ENCODE measurements around the gene SLC25A6. TPM values are rescaled to one million over a fixed set of nuclear protein-coding genes. Genes with fewer than 3 reads are reported as not detected.

SLC25A6 gene
- total RNA-seq, 1 experiment from 2014 or later, result 178 TPM

GRCh38 chrX:1416327-1416784 lies 24.4 kb upstream of the SLC25A6 start:
- Histone ChIP-seq H3K79me2 (ENCODE audit: low read depth) (no peaks in the 10 kb centered on the region), H3K27ac (no peak overlapping the region), H3K4me3 (no peak overlapping the region), H3K27me3 (ENCODE audit: insufficient read depth, low read depth) (no peaks in the 10 kb centered on the region), H3K36me3 (ENCODE audit: low read depth) (0 out of 2 replicates have a peak, but pooled peaks cover 1% of the 10 kb centered on the region), H3K4me1 (replicated peaks; ENCODE audit: insufficient read depth) (no peaks in the 10 kb centered on the region), H3F3A (ENCODE audit: insufficient read depth, low read depth) (peaks cover 24% of the 10 kb centered on the region; the same call in 1 of the 2 replicates), H2AFZ (no peak overlapping the region), H3K4me2 (no peak overlapping the region), H3K9me3 (ENCODE audit: insufficient read depth, low read depth) (no peaks in the 10 kb centered on the region), H3K9me2 (ENCODE audit: insufficient read depth) (no peaks in the 10 kb centered on the region), H4K20me1 (ENCODE audit: insufficient read depth) (no peaks in the 10 kb centered on the region)
- no peak for TF ChIP-seq CTCF (conservative IDR thresholded peaks at IDR 0.05)
- TF ChIP-seq EZH2 (IDR thresholded peaks at IDR 0.05; ENCODE audit: low read depth), result no peak
- BruUV-seq (replicated peaks), result no TSS peak
- DNase-seq, result no peak
- intact Hi-C loops (cut with micrococcal nuclease; ENCODE audit: unreplicated experiment), result no loop called here
- ChIA-PET CTCF (no interaction called here), POLR2A (ENCODE audit: unreplicated experiment) (no interaction called here)

GRCh38 chrX:1412551-1413161 lies 20.7 kb upstream of the SLC25A6 start:
- ChIA-PET POLR2A (ENCODE audit: unreplicated experiment) (no interaction called here), CTCF (no interaction called here)
- BruUV-seq (replicated peaks), result no TSS peak
- H3K27ac ChIP-seq, result no peak overlapping the region
- peaks cover 3% of the 10 kb centered on the region; the same call in 1 of the 2 replicates for H3F3A ChIP-seq (ENCODE audit: insufficient read depth, low read depth)
- no peaks in the 10 kb centered on the region for H3K9me3 ChIP-seq (ENCODE audit: insufficient read depth, low read depth)
- no peak for TF ChIP-seq CTCF (conservative IDR thresholded peaks at IDR 0.05)
- no peak overlapping the region for H2AFZ ChIP-seq
- intact Hi-C loops (cut with micrococcal nuclease; ENCODE audit: unreplicated experiment), result no loop called here
- H3K4me3 ChIP-seq, result no peak overlapping the region
- H3K79me2 ChIP-seq (ENCODE audit: low read depth), result no peaks in the 10 kb centered on the region
- H3K9me2 ChIP-seq (ENCODE audit: insufficient read depth), result no peaks in the 10 kb centered on the region
- H3K27me3 ChIP-seq (ENCODE audit: insufficient read depth, low read depth), result no peaks in the 10 kb centered on the region
- no peaks in the 10 kb centered on the region for H3K36me3 ChIP-seq (ENCODE audit: low read depth)
- H3K4me2 ChIP-seq, result no peak overlapping the region
- no peak for DNase-seq
- H3K4me1 ChIP-seq (replicated peaks; ENCODE audit: insufficient read depth), result no peaks in the 10 kb centered on the region
- H4K20me1 ChIP-seq (ENCODE audit: insufficient read depth), result no peaks in the 10 kb centered on the region

GRCh38 chrX:1411326-1411725 lies 19.4 kb upstream of the SLC25A6 start:
- 0 out of 2 replicates have a peak, but pooled peaks cover 7% of the 10 kb centered on the region for H3K36me3 ChIP-seq (ENCODE audit: low read depth)
- H3K4me2 ChIP-seq, result no peak overlapping the region
- DNase-seq, result no peak
- H3K79me2 ChIP-seq (ENCODE audit: low read depth), result no peaks in the 10 kb centered on the region
- H3K9me2 ChIP-seq (ENCODE audit: insufficient read depth), result no peaks in the 10 kb centered on the region
- no peaks in the 10 kb centered on the region for H3K27me3 ChIP-seq (ENCODE audit: insufficient read depth, low read depth)
- H3K9me3 ChIP-seq (ENCODE audit: insufficient read depth, low read depth), result no peaks in the 10 kb centered on the region
- no peak overlapping the region for H3K4me3 ChIP-seq
- no peaks in the 10 kb centered on the region for H4K20me1 ChIP-seq (ENCODE audit: insufficient read depth)
- BruUV-seq (replicated peaks), result no TSS peak
- intact Hi-C loops (cut with micrococcal nuclease; ENCODE audit: unreplicated experiment), result no loop called here
- peaks cover 3% of the 10 kb centered on the region; the same call in 1 of the 2 replicates for H3F3A ChIP-seq (ENCODE audit: insufficient read depth, low read depth)
- ChIA-PET POLR2A (ENCODE audit: unreplicated experiment) (no interaction called here), CTCF (no interaction called here)
- TF ChIP-seq EZH2 (IDR thresholded peaks at IDR 0.05; ENCODE audit: low read depth) (no peak), CTCF (conservative IDR thresholded peaks at IDR 0.05) (no peak)
- no peak overlapping the region for H3K27ac ChIP-seq
- H2AFZ ChIP-seq, result no peak overlapping the region
- H3K4me1 ChIP-seq (replicated peaks; ENCODE audit: insufficient read depth), result no peaks in the 10 kb centered on the region
